ENCODE measurements around the gene RRP9.

The RRP9 gene

GRCh38 chr3:51955175-51955892 lies 13.6 kb upstream of the RRP9 start, which contains the start of gene GPR62:
GPR62 (plus strand) TSS chr3:51955381; CDS start chr3:51955653, 272 bp downstream.
- no peak for DNase-seq

- DNase-seq = no peak
Measured at GRCh38 chr3:51954713-51955112, 13.0 kb upstream of the RRP9 start.

GRCh38 chr3:51954105-51954504 lies 12.4 kb upstream of the RRP9 start:
- DNase-seq = no peak

- peak; percentile 21 for DNase-seq
Measured at GRCh38 chr3:51953445-51953844, 11.7 kb upstream of the RRP9 start.

- no peak for DNase-seq
Measured at GRCh38 chr3:51950899-51951298, 9.2 kb upstream of the RRP9 start.

- DNase-seq = no peak
Measured at GRCh38 chr3:51949121-51949520, 7.4 kb upstream of the RRP9 start.

- no peak for DNase-seq
Measured at GRCh38 chr3:51948016-51948580, 6.4 kb upstream of the RRP9 start.

- no peak for DNase-seq
Measured at GRCh38 chr3:51947215-51947900, 5.7 kb upstream of the RRP9 start.

GRCh38 chr3:51946796-51947195 lies 5.1 kb upstream of the RRP9 start:
- DNase-seq = no peak

- DNase-seq = no peak
Measured at GRCh38 chr3:51945926-51946705, 4.4 kb upstream of the RRP9 start.

- no peak for DNase-seq
Measured at GRCh38 chr3:51945031-51945840, 3.5 kb upstream of the RRP9 start.

- DNase-seq = no peak
Measured at GRCh38 chr3:51944451-51945021, 2.8 kb upstream of the RRP9 start.

- DNase-seq = no peak
Measured at GRCh38 chr3:51943451-51944391, 2.0 kb upstream of the RRP9 start.

- DNase-seq = no peak
Measured at GRCh38 chr3:51942603-51943450, 1.1 kb upstream of the RRP9 start.

GRCh38 chr3:51941463-51941797 lies 274 bp downstream of the RRP9 start:
- no peak for DNase-seq

- DNase-seq = no peak
Measured at GRCh38 chr3:51940648-51941462, 849 bp downstream of the RRP9 start.

GRCh38 chr3:51938780-51939425 lies 2.8 kb downstream of the RRP9 start:
- no peak for DNase-seq

- DNase-seq = no peak
Measured at GRCh38 chr3:51937611-51938450, 3.9 kb downstream of the RRP9 start.

Data from NCI-H524 treated with DMSO at 0.1 percent for 48 hours (cell line).